SK-N-SH (cell line): Measurements from ENCODE around the gene S100A9.

Source experiments
- CTCF ChIP-seq: fragments of 200-600 bp; sonication (generic); IDR thresholded peaks from 2 replicates; pipeline ENCODE4 v1.6.1; 2017; ENCODE audit warnings: antibody characterized with exemption, mild to moderate bottlenecking, moderate library complexity
- FOSL2 ChIP-seq: IDR thresholded peaks from 2 replicates; pipeline ENCODE4 v1.4.0; 2012; ENCODE audit warnings: low read depth, mild to moderate bottlenecking, moderate library complexity, borderline replicate concordance
- TAF1 ChIP-seq: IDR thresholded peaks from 2 replicates; pipeline ENCODE4 v1.6.1; 2012; ENCODE audit warnings: low read depth, mild to moderate bottlenecking, low read length, moderate library complexity, borderline replicate concordance
- USF1 ChIP-seq: IDR thresholded peaks from 2 replicates; pipeline ENCODE4 v1.4.0; 2012; ENCODE audit warnings: low read depth, borderline replicate concordance

- no peak for TF ChIP-seq TAF1
- TF ChIP-seq CTCF: no peak
- TF ChIP-seq FOSL2: no peak
- TF ChIP-seq USF1: no peak
Measured at GRCh38 chr1:153336650-153337049, 21.0 kb upstream of the S100A9 start.
